Kidney glomerular epithelial cell (primary cell): ENCODE results near the gene KYNU.
A peak's percentile ranks its signal among the peaks of the same experiment; 100 is the strongest.

Source experiments
- DNase-seq: peaks from one replicate; lab custom pipeline; 2025; lab: John Stamatoyannopoulos, UW

The KYNU gene

GRCh38 chr2:142966284-142966683, 88.8 kb downstream of the KYNU start:
- no peak for DNase-seq

DNA sequence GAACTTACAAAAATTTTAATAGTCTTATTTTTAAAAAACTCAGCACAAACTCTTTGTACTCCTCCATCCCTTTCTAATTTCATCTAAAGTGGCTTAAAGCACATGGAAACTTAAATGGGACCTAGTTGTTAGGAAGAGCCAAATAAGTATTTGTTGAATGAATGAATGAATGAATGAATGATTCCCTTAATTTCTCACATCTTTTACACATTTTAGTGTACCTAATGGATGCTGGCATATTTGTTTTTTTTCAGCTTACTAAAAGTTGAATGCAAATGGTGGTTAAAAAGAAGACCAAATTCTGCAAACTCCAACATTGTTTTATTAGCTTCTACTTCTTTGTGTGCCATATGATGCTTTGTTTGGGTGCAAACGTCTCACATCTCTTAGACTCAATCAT, 89.6 kb downstream of the KYNU start:
- DNase-seq, result no peak

DNA sequence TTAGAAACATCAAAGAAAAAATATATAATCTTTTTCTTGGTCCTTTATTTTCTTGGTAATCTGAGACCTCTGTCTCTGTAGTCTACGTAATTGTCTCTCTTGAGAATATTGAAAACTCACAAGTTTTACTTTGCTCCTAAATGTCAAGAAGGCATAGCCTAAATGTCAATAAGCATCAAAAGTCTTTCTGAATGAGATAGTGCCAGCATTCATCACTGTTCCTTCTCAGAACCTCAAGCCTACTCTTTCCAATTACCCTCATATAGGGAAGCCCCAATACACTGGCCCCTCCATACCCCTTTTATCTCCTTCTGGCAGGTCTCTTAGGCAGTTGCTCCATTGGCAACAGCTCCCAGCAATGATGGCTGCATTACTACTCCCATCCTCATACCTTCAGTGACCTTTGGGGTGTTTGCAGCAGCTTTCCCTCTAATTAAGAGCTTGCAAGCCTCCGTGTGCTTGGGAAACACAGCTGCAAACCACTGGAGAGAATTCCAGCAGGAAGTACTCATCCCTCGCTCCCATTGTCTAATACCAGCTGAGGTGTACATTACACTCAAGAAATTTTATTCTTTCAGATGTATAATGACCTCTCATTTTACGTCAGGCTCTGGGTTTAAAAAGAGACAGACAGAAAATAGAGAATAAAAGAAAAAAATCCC, 95.8 kb downstream of the KYNU start:
- no peak for DNase-seq

DNA sequence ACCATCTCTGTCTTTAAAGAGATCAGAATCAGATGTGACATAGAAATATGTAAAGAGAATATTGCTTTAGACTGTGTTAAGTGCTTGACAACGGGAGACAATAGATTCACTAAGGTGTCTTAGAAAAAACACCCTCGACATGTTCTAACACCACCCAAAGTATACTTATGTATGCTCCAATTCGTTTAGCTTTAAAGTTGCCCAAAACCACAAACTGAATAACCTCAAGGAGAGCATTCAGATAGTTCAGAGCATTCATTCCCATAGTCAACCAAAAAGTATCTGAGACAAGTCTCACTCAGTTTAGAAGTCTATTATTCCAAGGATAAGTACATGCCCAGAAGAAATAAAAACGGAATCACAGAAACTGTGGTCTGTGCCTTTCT, 96.4 kb downstream of the KYNU start:
- no peak for DNase-seq

DNA sequence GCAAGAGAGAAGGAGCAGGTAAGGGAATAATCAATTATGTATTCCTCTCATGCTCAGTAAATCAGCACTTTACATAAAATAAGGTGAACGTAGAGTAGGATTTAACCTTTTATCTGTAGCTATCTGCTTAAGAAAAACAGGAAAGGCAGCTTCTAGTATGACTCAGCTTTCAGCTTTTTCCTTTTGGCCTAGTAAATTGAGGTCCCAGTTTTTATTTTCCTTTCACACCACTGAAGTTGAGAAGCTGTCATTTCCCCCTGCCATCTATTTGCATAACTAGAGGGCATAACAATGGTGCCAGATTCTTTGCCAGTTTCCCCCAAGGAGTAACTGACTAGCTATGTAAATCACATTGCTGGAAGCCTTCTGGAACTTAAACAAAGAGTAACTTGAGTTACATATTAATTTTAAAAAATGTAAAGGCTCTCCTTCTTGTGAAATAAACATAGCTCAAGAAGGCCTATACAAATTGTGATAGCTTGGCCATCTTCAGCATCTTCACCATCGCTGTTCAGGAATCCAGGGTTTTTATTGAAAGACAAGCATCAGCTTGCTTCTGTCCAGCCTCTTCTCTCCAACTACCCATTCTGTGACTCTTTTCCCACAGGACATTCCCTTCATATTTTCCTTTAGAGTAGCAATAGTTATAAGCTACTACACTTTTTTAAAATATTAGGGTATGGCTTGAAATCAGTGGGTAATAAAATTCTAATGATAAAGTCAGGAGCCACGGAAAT, 97.0 kb downstream of the KYNU start:
- no peak for DNase-seq

DNA sequence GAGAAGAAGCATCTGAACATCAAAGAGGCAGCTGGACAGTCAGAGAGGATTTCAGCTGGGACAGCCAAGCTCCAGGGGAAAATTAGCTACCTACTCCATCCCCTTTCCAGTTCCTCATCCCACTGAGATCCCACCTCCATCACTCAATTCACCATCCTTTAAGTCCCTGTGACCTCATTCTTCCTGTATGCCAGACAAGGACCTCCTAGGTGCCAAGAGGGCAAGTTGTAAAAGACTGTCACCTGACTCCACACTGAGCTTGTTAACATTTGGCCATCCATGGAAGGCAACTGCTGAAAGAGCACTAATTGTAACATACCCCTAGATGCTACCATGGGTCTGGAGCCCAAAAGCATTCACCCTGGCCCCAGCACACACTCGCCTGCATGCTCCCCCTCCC, 97.8 kb downstream of the KYNU start:
- DNase-seq, result no peak

DNA sequence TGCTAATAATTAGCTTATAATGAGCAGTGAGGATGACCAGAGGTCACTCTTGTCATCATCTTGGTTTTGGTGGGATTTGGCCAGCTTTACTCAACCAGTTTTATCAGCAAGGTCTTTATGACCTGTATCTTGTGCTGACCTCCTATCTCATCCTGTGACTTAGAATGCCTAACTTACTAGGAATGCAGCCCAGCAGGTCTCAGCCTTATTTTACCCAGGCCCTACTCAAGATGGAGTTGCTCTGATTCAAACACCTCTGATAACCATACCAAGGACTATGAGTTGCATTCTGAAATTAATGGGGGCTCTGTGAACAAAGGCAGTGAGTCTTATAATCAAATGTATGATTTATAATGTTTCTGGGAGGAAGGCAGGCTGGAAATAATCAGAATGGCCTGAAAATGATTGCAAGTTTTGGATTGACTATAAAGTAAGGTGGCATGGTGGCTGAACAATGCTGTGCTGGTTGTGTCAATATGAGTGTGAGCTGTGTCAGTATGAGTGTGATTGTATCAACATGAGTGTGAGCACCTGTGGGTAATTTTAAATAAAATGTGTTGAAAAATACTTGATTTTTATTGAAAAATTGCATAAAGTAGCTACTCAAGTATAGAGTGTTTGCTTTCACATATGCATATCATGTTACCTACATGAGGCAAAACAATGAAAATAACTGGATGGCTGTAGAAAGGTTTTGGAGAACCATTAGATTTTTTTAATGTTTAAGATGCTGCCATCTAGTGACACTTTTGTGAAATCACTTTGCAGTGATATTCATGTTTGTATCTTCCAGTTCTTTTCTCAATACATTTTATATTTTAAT, 103.0 kb downstream of the KYNU start:
- DNase-seq, result peak; percentile 32

GRCh38 chr2:142981069-142981378, 103.6 kb downstream of the KYNU start:
- no peak for DNase-seq

DNA sequence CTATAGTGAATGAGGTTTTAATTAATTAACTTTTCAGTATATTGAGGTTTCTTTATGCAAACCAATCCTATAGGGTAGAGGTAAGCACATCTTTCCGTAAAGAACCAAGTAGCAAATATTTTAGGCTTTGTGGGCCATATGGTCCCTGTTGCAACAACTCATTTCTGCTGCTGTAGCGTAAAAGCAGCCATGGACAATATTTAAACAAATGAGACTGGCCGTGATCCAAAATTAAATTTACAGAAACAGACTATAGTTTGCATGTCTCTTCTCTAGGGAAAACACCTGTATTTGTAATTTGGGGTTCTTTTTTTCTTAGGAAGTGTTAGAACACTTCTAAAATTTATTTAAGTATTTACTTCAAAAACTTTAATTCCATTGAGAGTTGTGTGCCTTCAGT, 104.3 kb downstream of the KYNU start:
- no peak for DNase-seq

- no peak for DNase-seq
These were observed 105.7 kb downstream of the KYNU start for GRCh38 chr2:142983174-142983573.

GRCh38 chr2:142984657-142985056, 107.2 kb downstream of the KYNU start:
- DNase-seq, result no peak

GRCh38 chr2:142987044-142987443, 109.6 kb downstream of the KYNU start:
- no peak for DNase-seq

- DNase-seq, result peak; percentile 37
These were observed 112.1 kb downstream of the KYNU start for GRCh38 chr2:142989273-142990204.

- DNase-seq, result no peak
These were observed 113.8 kb downstream of the KYNU start for GRCh38 chr2:142991295-142991694.

GRCh38 chr2:142992840-142993239, 115.4 kb downstream of the KYNU start:
- DNase-seq, result no peak

- no peak for DNase-seq
These were observed 116.3 kb downstream of the KYNU start for GRCh38 chr2:142993771-142994170.

DNA sequence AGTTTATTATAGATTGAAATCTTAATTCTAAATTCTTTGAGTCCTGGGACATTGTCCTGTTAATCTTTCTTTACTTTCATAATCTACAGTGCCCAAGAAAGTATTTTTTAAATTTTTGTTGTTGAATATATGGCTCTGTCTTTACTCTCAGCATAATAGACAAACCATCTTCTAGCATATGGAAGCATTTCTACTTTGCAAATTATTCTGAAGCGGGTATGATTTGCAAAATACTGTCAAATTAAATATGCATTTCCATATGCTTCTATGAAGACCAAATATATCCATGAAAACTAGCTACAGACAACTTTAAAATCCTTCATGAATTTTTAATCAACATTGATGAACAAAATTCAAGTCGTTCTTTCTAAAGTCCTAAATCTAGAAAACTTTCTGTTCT, 117.2 kb downstream of the KYNU start:
- no peak for DNase-seq

DNA sequence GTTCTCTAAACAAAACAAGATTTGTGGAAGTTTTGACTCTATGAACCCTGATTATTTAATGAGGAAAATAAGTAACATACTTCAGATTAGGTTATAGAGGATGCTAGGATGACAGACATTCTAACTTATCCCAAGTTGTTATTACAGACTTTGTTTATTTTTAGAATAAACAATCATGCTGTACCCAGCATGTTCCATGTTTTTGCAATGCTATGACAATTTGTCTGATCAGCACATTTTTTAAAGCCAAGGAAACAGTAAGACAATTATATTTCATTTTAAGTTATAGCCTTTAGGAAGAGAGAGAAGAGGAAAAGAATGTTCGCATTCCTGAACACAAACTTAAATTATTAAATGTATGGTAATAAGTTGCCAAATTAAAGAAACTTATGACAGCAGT, 119.8 kb downstream of the KYNU start:
- no peak for DNase-seq

DNA sequence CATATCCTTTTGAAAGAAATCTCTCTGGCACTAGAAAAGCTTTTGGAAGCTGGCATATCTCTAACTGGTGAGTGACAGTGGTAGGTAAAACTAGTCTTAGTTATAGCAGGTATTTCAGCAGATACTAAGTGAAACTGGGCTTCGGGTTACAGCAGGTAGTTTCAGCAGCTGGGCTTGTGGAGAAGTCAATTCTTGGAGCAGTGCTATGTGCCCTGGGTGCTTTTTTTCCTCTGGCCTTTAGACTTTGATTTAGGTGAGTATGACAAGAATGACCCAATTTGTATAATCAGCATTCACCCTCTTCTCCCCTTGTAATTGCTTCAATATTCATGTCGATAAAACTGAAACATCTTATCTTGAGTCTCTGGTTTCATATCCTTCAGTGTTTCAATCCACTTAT, 123.1 kb downstream of the KYNU start:
- no peak for DNase-seq

GRCh38 chr2:143001501-143001900, 124.0 kb downstream of the KYNU start:
- no peak for DNase-seq

DNA sequence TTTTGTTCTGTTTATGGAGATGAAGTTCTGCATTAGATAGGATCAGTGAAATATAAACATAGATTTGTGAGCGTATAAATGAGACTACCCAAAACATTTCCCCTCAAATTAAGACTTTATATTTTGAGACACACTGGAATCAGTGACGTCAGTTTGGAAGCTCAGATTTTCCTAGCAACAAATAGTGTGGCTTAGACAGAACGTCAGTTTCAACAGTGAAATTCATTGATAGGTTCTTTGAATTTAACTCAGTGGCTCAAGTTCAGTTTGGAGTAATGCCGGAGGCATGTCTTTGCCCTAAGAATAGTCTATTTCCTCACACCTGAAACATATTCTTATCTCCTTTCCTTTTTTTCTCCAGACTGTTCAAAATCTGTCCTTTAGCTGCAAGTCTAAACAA, 138.2 kb downstream of the KYNU start:
- DNase-seq, result no peak

DNA sequence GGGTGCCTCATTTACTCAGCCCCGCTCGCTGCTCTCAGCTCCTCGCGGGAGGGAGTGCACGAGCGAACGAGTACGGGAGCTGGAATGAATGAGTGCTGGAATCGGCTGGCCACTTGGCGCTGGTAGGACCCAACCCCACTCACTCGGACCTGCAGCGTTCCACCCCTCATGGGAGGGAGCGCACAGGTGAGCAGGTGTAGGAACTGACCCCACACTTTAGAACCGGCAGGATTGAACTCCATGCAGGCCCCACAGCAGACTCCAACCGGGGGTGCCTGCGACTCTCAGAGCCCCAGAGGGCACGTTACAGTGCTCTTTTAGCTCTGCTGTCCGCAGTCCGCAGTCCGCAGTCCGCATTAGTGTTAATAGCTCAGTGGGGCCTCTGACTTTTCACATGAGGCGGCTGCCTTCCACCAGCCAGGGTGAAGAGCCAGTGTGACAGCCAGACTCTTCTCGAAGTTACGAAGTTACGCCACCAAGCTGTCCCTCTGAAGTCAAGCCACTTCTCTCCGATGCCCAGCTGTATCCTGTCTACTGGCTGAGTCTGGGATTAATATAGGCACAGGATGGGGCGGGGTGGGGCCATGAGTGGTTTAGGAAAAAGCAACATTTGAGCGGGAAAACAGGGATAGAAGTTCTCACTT, 149.1 kb downstream of the KYNU start:
- DNase-seq, result no peak
